Measurements from ENCODE around the gene NOTO.
A peak's percentile ranks its signal among the peaks of the same experiment; 100 is the strongest.

The NOTO gene

DNA sequence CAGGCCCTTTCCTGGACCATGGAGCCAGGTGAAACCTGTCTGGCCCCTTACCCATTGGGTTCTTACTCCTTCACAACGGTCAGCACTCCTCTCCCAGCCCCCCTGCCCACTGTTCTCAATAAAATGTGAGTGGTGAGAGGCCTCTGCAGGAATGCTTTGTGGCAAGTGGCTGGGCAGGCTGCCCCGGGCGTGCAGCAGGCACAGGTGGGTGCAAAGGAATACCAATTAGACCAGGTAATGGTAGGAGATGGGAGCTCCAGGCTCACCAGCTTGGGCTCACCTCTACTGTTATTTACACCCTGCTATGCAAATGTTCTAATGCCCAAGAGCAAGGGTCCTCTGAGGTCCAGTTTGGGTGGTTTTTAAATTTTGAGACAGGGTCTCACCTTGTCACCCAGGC, 24.7 kb downstream of the NOTO start:
- H3K27me3 ChIP-seq (ENCODE audit: low read depth, low read length) = no peaks in the 10 kb centered on the region
- no peak overlapping the region for H2AFZ ChIP-seq (ENCODE audit: low read depth, low read length)
- no peaks in the 10 kb centered on the region for H4K20me1 ChIP-seq (ENCODE audit: insufficient read depth, low read length)
- no peak overlapping the region for H3K9ac ChIP-seq (ENCODE audit: low read length)
- H3K79me2 ChIP-seq (ENCODE audit: low read length) = no peaks in the 10 kb centered on the region
- no peaks in the 10 kb centered on the region for H3K9me3 ChIP-seq (ENCODE audit: insufficient read depth, low read length)
- H3K4me1 ChIP-seq (ENCODE audit: low read length) = no peaks in the 10 kb centered on the region
- TF ChIP-seq CTCF (IDR thresholded peaks at IDR 0.05; ENCODE audit: low read depth, low read length) (no peak), EZH2phosphoT487 (IDR thresholded peaks at IDR 0.05; ENCODE audit: low read depth) (no peak)
- H3K4me3 ChIP-seq (ENCODE audit: low read length) = no peak overlapping the region
- no peak overlapping the region for H3K4me2 ChIP-seq (ENCODE audit: low read length)
- peaks cover 13% of the 10 kb centered on the region for H3K36me3 ChIP-seq (replicated peaks; ENCODE audit: low read depth, low read length)
- no peak overlapping the region for H3K27ac ChIP-seq (ENCODE audit: low read length)

DNA sequence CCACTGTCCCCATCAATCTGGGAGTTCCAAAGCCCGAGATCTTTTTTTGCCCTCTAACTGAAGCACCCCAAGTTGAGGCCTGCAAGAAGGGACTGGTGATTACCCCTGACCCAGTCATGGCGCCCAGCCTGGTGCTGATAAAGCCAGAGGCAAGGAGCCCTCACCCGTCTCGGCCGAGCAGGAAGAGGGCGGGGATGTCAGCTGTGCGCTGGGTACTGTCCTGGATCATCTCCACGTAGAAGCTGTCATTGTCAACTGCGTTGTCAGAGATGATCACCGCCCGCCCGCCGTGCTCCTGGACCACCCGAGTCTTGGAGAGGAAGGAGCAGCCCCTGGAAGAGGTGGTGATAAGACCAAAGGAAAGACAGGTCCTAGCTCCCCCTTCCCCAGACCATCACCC, 26.3 kb downstream of the NOTO start:
- H2AFZ ChIP-seq (ENCODE audit: low read depth, low read length) = no peak overlapping the region
- no peak overlapping the region for H3K4me3 ChIP-seq (ENCODE audit: low read length)
- peaks cover 4% of the 10 kb centered on the region for H3K4me1 ChIP-seq (ENCODE audit: low read length)
- peaks cover 6% of the 10 kb centered on the region for H3K36me3 ChIP-seq (replicated peaks; ENCODE audit: low read depth, low read length)
- H3K27ac ChIP-seq (ENCODE audit: low read length) = no peak overlapping the region
- H3K9me3 ChIP-seq (ENCODE audit: insufficient read depth, low read length) = no peaks in the 10 kb centered on the region
- H4K20me1 ChIP-seq (ENCODE audit: insufficient read depth, low read length) = no peaks in the 10 kb centered on the region
- no peak overlapping the region for H3K4me2 ChIP-seq (ENCODE audit: low read length)
- TF ChIP-seq EZH2phosphoT487 (IDR thresholded peaks at IDR 0.05; ENCODE audit: low read depth) = no peak
- H3K79me2 ChIP-seq (ENCODE audit: low read length) = no peaks in the 10 kb centered on the region
- no peaks in the 10 kb centered on the region for H3K27me3 ChIP-seq (ENCODE audit: low read depth, low read length)
- H3K9ac ChIP-seq (ENCODE audit: low read length) = no peak overlapping the region

- Histone ChIP-seq H3K27ac (ENCODE audit: low read length) (no peak overlapping the region), H3K4me3 (ENCODE audit: low read length) (peak overlapping the region; percentile 99), H3K9me3 (ENCODE audit: insufficient read depth, low read length) (no peaks in the 10 kb centered on the region), H2AFZ (ENCODE audit: low read depth, low read length) (peak overlapping the region; percentile 35; the same call in 1 of the 2 replicates), H3K27me3 (ENCODE audit: low read depth, low read length) (no peaks in the 10 kb centered on the region), H3K4me1 (ENCODE audit: low read length) (peaks cover 18% of the 10 kb centered on the region), H3K36me3 (replicated peaks; ENCODE audit: low read depth, low read length) (peaks cover 5% of the 10 kb centered on the region), H3K79me2 (ENCODE audit: low read length) (peaks cover 36% of the 10 kb centered on the region), H3K9ac (ENCODE audit: low read length) (peak overlapping the region; percentile 48), H4K20me1 (ENCODE audit: insufficient read depth, low read length) (peaks cover 30% of the 10 kb centered on the region), H3K4me2 (ENCODE audit: low read length) (peak overlapping the region; percentile 90)
- no peak for TF ChIP-seq EZH2phosphoT487 (IDR thresholded peaks at IDR 0.05; ENCODE audit: low read depth)
- TF ChIP-seq CTCF (IDR thresholded peaks at IDR 0.05; ENCODE audit: low read depth, low read length) = 0 out of 2 replicates have a peak, but pooled peaks have one; percentile 6
Observed at GRCh38 chr2:73232403-73233153, 30.2 kb downstream of the NOTO start.

GRCh38 chr2:73233154-73233931, 31.0 kb downstream of the NOTO start, which contains the start of gene PRADC1:
Gene PRADC1, minus strand, starts transcription at chr2:73233239. Its CDS starts 79 bp downstream, at chr2:73233160.
- peak within 1 kb of the TSS; percentile 97 for H3K4me2 ChIP-seq (ENCODE audit: low read length)
- H3K27me3 ChIP-seq (ENCODE audit: low read depth, low read length) = no peaks in the 10 kb centered on the region
- H3K27ac ChIP-seq (ENCODE audit: low read length) = peak within 1 kb of the TSS; percentile 41
- peaks cover 43% of the 10 kb centered on the region for H3K79me2 ChIP-seq (ENCODE audit: low read length)
- H3K9ac ChIP-seq (ENCODE audit: low read length) = peak within 1 kb of the TSS; percentile 72
- peaks cover 36% of the 10 kb centered on the region for H4K20me1 ChIP-seq (ENCODE audit: insufficient read depth, low read length)
- H3K4me3 ChIP-seq (ENCODE audit: low read length) = peak within 1 kb of the TSS; percentile 99
- H3K4me1 ChIP-seq (ENCODE audit: low read length) = peaks cover 18% of the 10 kb centered on the region
- no peaks in the 10 kb centered on the region for H3K9me3 ChIP-seq (ENCODE audit: insufficient read depth, low read length)
- H2AFZ ChIP-seq (ENCODE audit: low read depth, low read length) = peak within 1 kb of the TSS; percentile 98
- peaks cover 9% of the 10 kb centered on the region for H3K36me3 ChIP-seq (replicated peaks; ENCODE audit: low read depth, low read length)
- TF ChIP-seq CTCF (IDR thresholded peaks at IDR 0.05; ENCODE audit: low read depth, low read length) (no peak), EZH2phosphoT487 (IDR thresholded peaks at IDR 0.05; ENCODE audit: low read depth) (no peak)

Data from OCI-LY3 (cell line).